C4-2B (cell line): ENCODE measurements around the gene PARP11.

Experiments
- ZFX ChIP-seq: fragments of 450-650 bp; IDR thresholded peaks from 2 replicates; pipeline ENCODE4 v1.6.1; 2017
- TF ChIP-seq, protein P1 (sequence below): fragments of 450-650 bp; conservative IDR thresholded peaks from 2 replicates; pipeline ENCODE4 v1.5.1; 2017; ENCODE audit warnings: mild to moderate bottlenecking

DNA sequence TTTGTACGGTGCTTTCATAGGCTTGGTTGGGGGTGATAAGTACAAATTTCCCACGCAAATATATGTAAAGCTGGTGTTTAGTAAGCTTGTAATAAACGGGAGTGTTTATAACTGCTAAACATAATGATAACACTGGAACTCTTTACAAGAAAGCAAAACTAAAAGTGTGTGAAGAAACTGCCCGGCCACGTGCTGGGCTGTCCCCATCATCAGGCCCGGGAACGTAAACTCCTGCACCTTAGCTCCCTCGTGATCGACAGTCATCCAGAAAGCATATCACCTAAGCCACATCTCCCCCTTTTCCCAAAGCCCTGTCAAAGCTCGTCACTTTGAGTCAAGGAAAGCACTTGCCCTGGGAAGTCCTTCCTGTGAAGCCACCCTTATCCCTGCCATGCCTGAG lies 18.0 kb upstream of the PARP11 start:
- TF ChIP-seq, protein P1, sequence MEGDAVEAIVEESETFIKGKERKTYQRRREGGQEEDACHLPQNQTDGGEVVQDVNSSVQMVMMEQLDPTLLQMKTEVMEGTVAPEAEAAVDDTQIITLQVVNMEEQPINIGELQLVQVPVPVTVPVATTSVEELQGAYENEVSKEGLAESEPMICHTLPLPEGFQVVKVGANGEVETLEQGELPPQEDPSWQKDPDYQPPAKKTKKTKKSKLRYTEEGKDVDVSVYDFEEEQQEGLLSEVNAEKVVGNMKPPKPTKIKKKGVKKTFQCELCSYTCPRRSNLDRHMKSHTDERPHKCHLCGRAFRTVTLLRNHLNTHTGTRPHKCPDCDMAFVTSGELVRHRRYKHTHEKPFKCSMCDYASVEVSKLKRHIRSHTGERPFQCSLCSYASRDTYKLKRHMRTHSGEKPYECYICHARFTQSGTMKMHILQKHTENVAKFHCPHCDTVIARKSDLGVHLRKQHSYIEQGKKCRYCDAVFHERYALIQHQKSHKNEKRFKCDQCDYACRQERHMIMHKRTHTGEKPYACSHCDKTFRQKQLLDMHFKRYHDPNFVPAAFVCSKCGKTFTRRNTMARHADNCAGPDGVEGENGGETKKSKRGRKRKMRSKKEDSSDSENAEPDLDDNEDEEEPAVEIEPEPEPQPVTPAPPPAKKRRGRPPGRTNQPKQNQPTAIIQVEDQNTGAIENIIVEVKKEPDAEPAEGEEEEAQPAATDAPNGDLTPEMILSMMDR, result no peak
- no peak for TF ChIP-seq ZFX
